GM18517 (cell line): ENCODE results near the gene NANOS2.
"Not testable (repeated sequence)": the region's sequence is repeated elsewhere in the genome, so short reads cannot be mapped to it uniquely, and the experiment has no call there.

Source experiments
- ATAC-seq: cut with Tn5 transposase; IDR thresholded peaks from one replicate; pipeline ENCODE4 v1.9.1; 2021; ENCODE audit warnings: mild to moderate bottlenecking, moderate library complexity; ENCODE audit not compliant: unreplicated experiment

The NANOS2 gene

DNA sequence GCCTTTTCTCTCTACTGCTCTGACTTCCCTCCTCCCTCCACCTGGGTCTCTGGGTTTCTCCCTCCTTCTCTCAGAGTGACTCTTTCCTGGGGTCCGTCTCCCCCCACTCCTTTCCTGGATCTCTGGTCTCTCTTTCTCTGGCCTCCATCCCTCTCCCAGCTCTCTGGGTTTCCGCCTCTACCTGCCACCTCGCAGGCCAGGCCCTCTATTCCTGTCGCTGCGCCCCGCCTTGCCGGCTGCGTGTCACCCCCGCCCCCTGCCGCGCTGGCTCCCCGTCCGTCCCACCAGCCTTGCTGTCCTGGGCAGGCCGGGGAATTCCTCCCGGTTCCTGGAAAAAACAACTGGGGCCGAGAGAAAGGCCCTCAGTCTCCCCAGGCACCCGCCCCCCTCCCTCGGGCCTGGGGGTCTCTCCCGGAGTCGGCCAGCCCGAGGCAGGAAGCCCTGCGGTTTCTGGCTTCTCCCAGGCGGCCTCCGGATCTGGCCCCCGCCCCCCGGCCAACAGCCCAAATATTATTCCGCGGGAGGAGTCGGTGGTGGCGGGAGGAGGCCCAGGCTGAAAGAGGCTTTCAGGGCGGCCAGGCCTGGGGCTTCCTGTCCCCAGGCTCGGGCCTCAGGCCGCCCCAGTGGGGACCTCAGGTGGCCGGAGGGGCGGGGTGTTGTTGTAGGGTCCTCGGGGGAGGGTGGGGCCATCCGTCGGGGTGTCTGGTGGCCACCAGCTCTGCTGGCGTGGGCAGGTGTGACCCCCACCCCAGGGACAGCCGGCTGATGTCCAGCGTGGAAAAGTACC, 38.0 kb downstream of the NANOS2 start:
- ATAC-seq = no peak

DNA sequence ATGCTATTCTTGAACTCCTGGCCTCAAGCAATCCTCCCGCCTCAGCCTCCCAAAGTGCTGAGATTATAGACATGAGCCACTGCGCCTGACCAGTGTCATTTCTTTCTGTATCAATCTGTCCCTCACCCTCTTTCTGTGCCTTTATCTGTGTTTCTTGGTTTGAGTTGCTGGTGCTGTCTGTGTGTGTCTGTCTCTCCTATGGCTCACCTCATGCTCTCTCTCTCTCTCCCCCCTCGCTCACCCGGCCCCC, 38.5 kb downstream of the NANOS2 start:
- ATAC-seq = no peak

DNA sequence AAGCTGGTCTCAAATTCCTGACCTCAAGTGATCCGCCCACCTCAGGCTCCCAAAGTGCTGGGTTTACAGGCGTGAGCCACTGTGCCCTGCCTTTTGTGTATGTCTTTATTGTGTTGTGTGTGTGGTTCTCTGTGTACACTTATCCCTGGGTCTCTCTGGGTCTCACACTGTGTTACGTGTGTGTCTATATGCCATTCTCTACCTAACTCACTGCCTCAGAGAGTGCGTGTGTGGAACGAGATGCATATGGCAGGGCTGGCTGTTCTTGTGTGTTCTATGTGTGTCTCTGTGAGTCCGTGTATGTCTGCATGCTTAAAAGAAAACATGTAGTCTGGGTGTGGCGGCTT, 40.0 kb downstream of the NANOS2 start:
- ATAC-seq = no peak

DNA sequence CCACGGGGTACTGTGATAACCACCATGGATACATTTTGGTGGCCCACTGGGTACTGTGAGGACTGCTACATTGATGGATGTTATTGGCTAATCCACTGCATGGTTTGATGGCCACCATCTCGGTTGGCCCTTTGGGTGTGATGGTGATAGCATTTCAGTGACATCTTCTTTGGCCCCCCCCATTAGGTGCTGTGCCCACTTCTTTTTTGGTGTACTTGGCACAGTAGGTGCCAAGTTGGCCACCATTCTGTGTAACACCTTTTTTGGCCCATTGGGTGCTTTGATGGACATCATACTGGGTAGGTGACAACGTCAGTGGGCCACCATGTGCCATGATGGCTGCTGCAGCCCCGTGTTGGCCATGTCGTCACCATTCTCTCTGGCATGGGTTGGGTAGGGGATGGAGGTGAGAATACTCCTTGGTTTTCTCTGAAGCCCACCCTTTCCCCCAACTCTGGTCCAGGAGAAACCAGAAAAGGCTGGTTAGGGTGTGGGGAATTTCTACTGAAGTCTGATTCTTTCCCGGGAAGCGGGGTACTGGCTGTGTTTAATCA, 41.3 kb downstream of the NANOS2 start:
- no peak for ATAC-seq

DNA sequence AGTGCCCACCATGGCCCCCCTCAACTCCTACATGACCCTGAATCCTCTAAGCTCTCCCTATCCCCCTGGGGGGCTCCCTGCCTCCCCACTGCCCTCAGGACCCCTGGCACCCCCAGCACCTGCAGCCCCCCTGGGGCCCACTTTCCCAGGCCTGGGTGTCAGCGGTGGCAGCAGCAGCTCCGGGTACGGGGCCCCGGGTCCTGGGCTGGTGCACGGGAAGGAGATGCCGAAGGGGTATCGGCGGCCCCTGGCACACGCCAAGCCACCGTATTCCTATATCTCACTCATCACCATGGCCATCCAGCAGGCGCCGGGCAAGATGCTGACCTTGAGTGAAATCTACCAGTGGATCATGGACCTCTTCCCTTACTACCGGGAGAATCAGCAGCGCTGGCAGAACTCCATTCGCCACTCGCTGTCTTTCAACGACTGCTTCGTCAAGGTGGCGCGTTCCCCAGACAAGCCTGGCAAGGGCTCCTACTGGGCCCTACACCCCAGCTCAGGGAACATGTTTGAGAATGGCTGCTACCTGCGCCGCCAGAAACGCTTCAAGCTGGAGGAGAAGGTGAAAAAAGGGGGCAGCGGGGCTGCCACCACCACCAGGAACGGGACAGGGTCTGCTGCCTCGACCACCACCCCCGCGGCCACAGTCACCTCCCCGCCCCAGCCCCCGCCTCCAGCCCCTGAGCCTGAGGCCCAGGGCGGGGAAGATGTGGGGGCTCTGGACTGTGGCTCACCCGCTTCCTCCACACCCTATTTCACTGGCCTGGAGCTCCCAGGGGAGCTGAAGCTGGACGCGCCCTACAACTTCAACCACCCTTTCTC, 42.3 kb downstream of the NANOS2 start:
- ATAC-seq = no peak

DNA sequence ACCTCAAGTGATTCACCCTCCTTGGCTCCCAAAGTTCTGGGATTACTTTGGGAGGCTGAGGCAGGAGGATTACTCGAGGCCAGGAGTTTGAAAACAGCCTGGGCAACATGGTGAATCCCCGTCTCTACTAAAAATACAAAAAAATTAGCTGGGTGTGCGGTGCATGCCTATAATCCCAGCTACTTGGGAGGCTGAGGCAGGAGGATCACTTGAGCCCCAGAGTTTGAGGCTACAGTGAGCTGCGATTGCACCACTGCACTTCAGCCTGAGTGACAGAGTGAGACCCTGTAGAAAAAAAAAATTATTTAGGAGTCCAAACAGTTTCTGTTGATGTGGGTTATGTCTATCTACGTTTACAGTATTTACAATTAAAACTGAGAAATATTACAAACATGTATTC, 43.8 kb downstream of the NANOS2 start:
- ATAC-seq = no peak

DNA sequence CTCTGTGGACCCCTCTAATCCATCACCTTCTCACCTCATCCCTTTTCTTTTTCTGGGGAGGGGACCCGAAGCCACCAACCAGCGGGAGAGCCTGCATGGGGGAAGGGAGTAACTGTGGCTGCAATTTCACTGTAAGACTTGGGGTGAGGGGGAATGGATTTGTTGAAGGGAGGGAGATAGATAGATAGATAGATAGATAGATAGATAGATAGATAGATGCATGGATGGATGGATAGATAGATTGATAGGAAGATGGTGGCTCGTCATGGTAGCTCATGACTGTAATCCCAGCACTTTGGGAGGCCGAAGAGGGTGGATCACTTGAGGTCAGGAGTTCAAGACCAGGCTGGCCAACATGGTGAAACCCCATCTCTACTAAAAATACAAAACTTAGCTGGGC, 47.3 kb downstream of the NANOS2 start:
- ATAC-seq = not testable (repeated sequence)

DNA sequence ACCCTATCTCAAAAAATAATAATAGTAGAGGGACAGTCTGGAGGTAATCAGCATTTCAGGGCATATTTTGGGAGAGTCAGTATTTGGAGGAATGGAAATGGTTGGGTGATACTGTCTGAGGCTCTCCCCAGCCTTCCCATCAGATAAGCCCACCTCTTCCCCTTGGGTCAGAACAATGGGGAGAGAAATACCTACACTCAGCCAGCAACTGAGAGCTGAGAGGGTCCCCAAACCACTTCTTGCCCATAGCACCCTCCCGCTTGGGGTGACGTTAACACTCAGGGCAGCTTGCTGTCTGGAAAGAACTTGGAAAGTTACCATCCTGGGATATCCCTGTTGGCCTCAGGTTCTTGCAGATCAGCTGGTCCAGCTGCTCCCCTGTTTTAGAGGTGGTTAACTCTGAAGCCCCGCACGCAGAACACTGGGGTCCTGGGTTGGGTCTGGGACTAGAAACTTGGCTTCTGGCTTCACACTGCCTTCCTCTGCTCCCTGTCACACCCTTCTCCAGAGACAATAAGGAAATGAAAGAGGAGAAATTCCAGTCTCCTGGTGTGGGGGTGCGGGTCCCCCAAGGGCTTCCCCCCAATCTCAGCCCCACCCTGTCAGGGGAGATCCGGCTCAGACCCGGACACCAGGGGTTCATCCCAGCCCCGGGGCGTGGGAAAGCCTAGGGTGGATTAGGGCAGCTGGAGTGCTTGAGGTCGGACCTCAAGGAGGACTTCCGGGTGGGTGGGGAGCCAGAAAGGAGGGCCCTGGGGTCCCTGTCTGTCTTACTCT, 48.0 kb downstream of the NANOS2 start:
- ATAC-seq = no peak

DNA sequence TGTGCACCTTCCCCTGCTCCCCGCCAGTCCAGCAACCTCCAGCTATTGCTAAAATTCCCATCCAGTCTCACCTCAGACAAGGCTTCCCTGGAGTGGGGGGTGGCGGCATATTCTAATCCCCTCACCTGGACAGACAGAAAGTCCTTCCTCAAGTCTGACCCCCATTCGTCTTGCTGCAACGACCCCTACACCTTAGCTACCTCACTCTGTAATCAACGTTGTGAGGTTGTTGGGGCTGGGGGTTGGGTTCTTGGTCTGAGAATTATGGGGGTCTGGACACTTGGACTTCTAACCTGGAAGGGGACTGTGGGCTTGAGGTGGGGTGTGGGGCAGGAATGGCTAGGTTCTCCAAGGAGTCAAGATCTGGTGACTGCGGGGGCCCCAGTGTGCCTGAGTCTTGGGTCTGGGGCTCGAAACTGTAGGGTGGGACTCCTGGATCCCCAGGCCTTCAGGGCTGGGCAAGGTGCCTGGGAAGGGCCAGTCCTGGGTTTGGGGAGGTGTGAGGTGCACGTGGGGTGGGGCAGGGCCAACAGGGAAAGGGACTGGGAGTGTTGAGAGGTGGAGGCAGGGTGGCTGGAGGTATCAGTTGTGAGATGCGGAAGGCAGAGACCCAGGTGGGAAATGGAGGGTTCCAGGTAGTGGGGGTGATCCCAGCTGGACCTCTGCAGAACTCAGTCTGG, 49.2 kb downstream of the NANOS2 start:
- ATAC-seq = no peak

DNA sequence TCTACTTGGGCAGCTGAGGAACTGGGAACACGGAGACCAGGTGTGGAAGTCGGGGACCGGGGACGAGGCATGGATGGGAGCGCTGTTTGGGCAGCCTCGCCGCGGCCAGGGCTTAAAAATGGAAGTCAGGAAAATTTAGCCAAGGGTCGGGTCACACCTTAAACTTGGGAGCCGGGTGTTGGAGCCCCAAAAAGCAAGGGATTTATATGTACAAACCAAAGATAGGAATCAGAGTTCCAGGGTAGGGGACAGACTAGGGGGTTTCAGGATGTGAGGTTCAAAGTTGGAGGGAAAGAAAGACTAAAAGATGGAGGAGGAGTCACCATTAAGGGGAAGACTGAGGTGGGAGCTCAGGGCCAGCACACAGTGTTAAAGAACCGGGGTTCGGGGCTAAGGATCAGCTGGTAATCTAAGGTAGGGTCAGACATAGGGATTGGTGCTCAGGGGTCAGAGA, 49.9 kb downstream of the NANOS2 start:
- ATAC-seq = no peak

DNA sequence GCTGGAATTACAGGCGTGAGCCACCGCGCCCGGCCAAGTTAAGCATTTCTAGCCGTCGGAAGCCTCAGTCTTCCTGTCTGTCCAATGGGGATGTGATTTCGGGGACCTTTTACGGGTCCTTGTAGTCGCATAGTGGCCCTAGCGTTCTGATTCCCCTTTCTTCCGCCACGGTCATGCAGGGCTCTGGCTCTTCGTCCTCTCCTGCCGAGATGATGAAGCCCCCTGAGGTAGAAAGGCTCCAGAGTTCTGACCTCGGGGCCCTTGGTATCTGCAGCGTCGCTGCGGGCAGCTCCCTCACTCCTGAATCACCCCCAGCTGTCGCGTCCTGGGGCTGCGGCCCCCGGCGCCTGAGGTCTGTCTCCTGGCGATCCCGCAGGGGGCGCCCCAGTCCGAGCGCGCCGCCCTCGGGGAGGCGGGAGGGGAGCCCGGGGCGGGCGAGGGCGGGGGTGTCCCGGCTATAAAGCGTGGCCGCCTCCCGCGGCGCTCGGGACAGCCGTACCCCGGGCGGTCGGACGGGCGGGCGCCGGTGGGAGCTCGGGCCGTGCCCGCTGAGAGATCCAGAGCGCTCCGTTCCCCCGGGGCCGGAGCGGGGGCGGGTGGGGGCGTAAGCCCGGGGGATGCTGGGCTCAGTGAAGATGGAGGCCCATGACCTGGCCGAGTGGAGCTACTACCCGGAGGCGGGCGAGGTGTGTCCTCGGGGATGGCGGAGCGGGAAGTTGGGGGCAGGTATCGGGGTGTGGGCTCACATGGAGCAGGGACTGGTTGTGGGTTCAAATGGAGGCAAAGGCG, 50.5 kb downstream of the NANOS2 start, which contains the start of gene FOXA3:
FOXA3 (plus strand) TSS at position 487 of the 789 bp plus-strand sequence; CDS start at position 618, 131 bp downstream.
- no peak for ATAC-seq

DNA sequence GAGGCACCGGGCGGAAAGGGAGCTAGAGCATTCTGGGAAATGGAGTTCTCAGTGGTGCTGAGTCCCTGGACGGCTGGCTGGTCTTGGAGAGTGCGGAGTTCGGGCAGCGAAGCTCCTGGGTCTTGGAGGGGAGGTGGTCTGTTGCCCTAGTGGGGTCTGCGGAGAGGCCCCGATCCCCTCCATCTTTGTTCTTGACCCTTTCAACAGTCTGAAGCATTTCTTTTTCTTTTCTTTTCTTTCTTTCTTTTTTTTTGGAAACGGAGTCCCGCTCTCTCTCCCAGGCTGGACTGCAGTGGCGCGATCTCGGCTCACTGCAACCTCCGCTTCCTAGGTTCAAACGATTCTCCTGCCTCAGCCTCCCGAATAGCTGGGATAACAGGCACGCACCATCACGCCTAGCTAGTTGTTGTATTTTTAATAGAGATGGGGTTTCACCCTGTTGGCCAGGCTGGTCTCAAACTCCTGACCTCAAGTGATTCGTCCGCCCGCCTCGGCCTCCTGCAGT, 51.2 kb downstream of the NANOS2 start:
- ATAC-seq = no peak
